NCI-H226 (cell line): ENCODE measurements around the gene LDLRAD4.

Experiments used
- DNase-seq: peaks from one replicate; pipeline ENCODE4 v3.0.0-alpha.2; 2015

LDLRAD4 gene

GRCh38 chr18:13438507-13439056 lies 220.0 kb downstream of the LDLRAD4 start:
- DNase-seq = no peak

GRCh38 chr18:13439461-13439860 lies 220.9 kb downstream of the LDLRAD4 start:
- DNase-seq = no peak

DNA sequence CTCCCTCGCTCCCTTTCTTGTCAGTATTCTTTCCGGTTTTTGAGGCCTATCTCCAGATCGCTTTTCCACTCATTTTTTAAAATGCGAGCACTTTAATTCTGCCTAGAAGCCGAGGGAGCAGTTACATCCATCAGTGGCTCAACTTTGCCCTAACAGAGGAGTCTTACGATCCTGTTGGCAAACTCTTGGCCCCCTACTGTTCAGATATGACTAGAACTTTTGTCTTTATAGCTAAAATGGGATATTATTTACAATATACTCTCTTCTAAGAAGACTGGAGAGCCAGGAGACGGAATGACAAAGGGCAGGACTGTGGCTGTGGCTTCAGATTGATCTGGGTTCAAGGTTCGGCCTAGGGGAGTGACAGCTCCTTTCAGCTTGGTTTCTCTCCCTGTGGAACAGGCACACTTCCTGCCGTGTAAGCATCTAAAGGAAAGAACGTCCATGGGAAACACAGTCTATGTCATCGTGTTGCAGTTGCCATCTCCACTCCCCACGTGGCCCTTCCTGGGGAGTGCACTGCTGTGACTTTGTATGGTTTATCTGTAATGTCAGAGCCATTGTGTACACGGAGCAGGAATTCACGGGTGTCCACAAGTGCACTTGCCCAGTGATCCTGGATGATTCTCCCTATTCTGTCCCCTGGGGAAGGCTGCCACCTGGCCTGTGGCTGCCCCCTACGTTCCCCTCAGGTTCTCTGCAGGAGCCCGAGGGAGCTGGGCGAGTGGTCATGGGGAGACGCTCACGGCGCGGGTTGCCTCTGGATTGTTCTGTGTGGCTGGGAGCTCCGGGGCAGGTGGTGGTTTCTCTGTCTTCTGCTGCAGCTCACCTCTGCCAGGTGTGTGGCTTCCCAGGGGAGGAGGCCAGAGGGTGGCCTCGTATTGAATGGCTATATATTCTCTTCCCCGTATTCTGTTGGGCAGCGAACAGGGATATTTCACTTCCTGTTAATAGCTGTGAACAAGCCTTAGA lies 222.0 kb downstream of the LDLRAD4 start:
- DNase-seq = no peak

- DNase-seq = no peak
Measured at GRCh38 chr18:13441736-13442135, 223.2 kb downstream of the LDLRAD4 start.

- no peak for DNase-seq
Measured at GRCh38 chr18:13442451-13442850, 223.9 kb downstream of the LDLRAD4 start.

- no peak for DNase-seq
Measured at GRCh38 chr18:13443552-13443951, 225.0 kb downstream of the LDLRAD4 start.

GRCh38 chr18:13444430-13445240 lies 226.1 kb downstream of the LDLRAD4 start:
- DNase-seq = no peak

DNA sequence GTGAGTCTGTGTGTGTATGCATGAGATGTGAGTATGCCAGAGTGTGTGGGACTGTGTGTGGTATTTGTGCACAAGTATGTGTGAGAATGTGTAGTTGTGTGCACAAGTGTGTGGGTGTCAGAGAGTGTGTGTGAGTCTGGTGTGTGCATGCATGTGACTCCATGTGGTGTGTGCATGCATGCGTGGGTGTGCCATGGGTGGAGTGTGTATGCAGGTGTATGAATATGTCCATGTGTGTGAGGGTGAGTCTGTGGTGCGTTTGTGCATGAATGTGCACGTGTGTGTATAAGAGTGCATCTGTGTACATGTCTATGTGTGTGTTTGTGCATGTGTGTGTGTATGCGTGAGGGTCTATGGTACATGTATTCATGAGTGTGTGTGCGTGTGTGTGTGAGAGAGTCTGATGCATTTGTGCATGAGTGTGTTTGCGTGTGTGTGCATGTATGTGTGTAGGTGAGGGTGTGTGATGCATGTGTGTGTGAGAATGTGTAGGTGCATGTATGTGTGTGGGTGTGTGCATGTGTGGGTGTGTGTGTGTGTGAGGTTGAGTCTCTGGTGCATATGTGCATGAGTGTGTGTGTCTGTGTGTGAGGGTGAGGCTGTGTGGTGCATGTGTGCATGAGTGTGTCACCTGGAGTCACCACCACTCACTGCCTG lies 226.8 kb downstream of the LDLRAD4 start:
- no peak for DNase-seq

GRCh38 chr18:13446024-13446423 lies 227.5 kb downstream of the LDLRAD4 start:
- DNase-seq = no peak

DNA sequence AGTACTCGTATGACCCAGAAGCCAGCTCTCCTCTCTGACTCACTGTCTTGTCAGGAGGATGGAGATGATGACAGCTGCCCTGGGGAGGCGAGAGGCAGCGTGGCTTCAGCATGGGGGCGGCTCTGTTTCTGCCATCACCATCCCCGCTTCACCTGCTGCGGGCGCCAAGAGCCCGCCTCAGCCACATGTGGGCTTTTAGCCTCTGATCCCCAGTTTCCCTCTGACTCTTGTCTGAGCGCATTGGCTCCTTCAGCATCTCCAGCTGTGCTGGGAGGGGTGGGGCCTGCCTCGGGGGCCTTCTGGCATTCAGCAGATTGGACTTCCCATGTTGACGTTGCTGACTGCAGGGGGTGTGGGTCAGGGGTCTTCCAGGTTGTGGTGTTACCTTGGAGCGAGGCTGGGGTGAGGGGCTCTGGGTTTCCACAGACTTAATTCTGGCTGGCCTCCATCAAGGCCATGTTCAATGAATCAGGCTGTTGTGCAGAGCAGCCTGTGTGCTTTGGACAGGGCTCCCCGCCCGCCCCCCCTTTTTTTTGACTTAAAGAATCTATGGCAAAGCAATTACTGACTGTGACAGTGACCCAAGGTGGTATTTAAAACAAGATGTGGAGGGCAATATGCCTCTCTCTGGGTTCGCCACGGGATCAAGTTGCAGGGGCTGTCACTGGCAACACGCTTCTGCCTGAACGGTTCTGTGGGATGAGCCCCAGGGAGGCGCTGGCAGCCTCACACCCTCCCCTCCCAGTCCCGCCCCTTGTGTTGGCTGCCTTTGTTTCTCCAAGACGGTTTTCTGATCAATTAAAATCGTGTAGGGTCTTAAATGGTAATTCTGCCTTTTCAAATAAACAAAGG lies 228.3 kb downstream of the LDLRAD4 start:
- DNase-seq = no peak

GRCh38 chr18:13447621-13448334 lies 229.2 kb downstream of the LDLRAD4 start:
- DNase-seq = no peak

- no peak for DNase-seq
Measured at GRCh38 chr18:13448335-13448795, 229.8 kb downstream of the LDLRAD4 start.

GRCh38 chr18:13449651-13450050 lies 231.1 kb downstream of the LDLRAD4 start:
- no peak for DNase-seq

DNA sequence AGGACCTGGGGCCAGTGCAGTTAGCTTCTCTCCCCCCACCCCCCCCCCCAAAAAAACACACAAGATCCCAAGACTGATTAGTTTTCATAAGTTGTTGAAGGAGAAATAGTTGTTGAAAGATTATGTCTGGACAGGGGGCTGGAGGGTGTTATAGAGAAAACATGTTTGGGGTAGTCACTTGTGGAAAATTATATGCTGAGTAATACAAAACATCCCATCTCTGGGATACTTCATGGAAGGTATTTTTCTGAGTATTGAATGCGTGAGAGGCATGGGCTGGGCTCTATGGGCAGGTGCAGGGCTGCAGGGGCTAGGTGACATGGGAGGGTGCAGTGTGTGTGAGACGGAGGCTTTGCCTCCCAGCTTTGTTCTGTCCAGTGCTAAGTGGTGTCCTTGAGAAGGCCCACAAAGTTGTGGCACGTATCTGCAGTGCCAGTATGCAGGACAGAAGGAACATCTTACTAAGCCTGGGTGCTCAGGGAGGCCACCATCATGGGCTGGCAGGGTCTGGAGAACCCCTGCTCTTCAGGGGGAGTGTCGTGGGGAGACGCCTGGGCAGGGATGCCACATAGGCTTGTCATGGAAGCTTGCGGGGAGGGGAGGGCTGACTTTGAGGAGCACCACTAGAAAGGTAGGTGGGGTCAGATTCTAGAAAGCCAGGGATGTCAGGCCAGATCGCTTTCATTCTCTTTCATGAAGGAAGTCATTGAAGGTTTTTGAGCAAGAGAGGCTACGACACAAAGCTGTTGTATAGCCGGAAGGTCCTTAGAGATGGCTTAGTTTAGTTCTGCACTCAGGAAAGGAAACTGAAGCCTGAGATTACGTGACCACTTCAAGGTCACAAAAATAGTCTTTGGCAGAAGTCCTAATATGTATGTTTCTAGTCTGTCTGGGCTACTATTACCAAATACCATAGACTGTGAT lies 232.0 kb downstream of the LDLRAD4 start:
- no peak for DNase-seq

DNA sequence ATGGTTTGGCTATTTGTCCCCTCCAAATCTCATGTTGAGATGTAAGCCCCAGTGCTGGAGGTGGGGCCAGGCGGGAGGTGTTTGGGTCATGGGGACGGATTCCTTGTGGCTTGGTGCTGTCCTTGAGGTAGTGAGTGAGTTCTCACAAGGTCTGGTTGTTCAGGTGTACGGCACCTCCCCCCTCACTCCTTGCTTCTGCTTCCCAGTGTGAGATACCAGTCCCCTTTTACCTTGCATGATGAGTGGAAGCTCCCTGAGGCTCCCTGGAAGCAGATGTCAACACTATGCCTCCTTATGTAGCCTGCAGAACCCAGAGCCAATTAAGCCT lies 232.6 kb downstream of the LDLRAD4 start:
- no peak for DNase-seq

DNA sequence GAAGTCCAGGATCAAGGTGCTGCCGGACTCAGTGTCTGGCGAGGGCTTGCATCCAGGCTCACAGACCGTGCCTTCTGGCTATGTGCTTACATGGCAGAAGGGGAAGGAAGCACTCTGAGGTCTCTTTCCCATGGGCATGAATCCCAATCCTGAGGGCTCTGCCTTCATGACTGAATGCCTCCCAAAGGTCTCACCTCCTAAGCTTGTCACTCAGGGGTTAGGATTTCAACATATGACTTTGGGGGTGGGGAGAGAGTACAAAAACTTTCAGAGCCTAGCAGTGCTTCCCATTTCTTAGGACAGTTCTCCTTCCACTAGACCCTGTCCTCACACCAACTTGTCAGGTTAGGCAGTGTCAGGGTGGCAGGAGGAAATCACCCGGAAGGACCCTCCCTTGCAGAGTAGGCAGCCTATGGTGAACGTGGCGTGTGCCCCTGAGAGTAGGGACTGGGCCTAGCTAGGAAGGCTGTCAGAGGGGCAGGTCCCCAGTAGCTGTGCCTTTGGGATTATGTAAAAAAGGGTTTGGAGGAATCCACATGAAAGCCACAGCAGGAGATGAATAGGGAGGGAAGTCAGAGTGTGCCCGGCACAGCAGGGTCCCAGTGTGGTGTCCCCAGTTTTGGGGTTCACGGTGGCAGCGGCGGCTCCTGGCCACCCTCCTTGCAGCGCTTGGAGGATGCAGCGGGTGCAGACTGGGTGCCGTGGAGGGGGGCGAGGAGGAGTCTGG lies 233.3 kb downstream of the LDLRAD4 start:
- DNase-seq = no peak

DNA sequence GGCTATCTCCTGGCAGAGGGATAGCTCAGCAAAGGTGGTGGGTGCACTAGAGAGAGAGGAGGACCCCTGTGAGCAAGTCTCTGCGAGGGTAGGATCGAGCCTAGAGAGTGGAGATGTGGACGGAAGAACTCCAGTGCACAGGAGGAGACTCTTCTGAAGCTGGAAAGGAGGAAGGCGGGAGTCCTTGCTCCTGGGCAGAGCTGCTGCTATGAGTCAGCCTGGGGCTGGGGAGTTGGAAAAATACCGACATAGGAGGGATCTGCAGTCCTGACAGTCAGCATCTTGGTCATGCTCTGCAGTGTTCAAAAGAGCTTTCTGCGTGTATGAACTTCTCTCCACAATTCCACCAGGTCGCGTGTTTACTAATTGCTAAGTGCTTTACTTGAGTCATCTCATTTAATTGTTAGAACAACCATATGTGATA lies 233.8 kb downstream of the LDLRAD4 start:
- peak; percentile 41 for DNase-seq

GRCh38 chr18:13452871-13453680 lies 234.5 kb downstream of the LDLRAD4 start:
- no peak for DNase-seq

DNA sequence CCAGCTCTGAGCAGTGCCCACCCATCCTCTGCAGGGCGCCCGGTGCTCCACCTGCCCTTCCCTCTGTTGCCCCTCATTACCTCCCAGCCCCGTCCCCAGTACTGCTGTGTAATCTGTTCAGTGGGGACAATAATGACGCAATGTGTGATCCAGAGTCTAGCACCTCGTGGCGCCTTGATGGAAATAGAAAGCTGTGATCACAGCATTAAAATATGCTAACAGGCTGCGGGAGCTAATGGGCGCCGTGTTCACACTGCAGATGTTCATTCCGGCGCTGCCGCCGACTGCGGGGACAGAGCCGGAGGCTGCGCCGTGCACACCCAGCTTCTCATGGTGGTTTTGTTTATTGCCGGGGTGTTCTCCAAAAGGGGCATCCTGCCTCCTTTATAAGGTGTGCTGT lies 235.2 kb downstream of the LDLRAD4 start:
- no peak for DNase-seq
